Mesothelial cell of epicardium (in vitro differentiated cells): Measurements from ENCODE around the gene YIF1B. TPM values are rescaled to one million over a fixed set of nuclear protein-coding genes. Genes with fewer than 3 reads are reported as not detected.

Experiments
- DNase-seq, 2 experiments: peaks; one replicate each; pipeline ENCODE4 v3.0.0; 2021; ENCODE audit warnings: low spot score in 2 of 2; ENCODE audit not compliant: unreplicated experiment in 2 of 2
- H3K27ac Mint-ChIP-seq: 2 replicates; pipeline ENCODE4 v1.8.0; 2021; ENCODE audit warnings: mixed read lengths
- H3K27me3 Mint-ChIP-seq: 2 replicates; pipeline ENCODE4 v1.8.0; 2021; ENCODE audit warnings: low read depth, mixed read lengths
- H3K36me3 Mint-ChIP-seq: 2 replicates; pipeline ENCODE4 v1.8.0; 2021; ENCODE audit warnings: mixed read lengths
- H3K4me1 Mint-ChIP-seq: 2 replicates; pipeline ENCODE4 v1.8.0; 2021; ENCODE audit warnings: mixed read lengths
- H3K4me3 Mint-ChIP-seq: 2 replicates; pipeline ENCODE4 v1.8.0; 2021; ENCODE audit warnings: mild to moderate bottlenecking, moderate library complexity, mixed read lengths
- H3K9me3 Mint-ChIP-seq: 2 replicates; pipeline ENCODE4 v1.8.0; 2021; ENCODE audit warnings: mixed read lengths
- CTCF ChIP-seq: fragments of 200-600 bp; sonication (generic); IDR thresholded peaks from one replicate; pipeline ENCODE4 v1.5.0; 2021; ENCODE audit warnings: antibody characterized with exemption; ENCODE audit not compliant: unreplicated experiment
- total RNA-seq: library from RNA; stranded (reverse); gene quantifications from 3 replicates; pipeline ENCODE4 v1.2.1, GENCODE V29; 2021

The YIF1B gene
- total RNA-seq, 1 donor from 2014 or later: 29.9 TPM

- H3K4me3 Mint-ChIP-seq: no peak overlapping the region
- peak overlapping the region; percentile 72 for H3K27ac Mint-ChIP-seq
- DNase-seq: no peak
- TF ChIP-seq CTCF: no peak
- peaks cover 24% of the 10 kb centered on the region for H3K4me1 Mint-ChIP-seq
- H3K9me3 Mint-ChIP-seq: no peaks in the 10 kb centered on the region
- H3K27me3 Mint-ChIP-seq: no peaks in the 10 kb centered on the region
- H3K36me3 Mint-ChIP-seq: peaks cover 2% of the 10 kb centered on the region
These were observed 38.7 kb downstream of the YIF1B start for GRCh38 chr19:38276942-38277517.

GRCh38 chr19:38274739-38275138 lies 41.0 kb downstream of the YIF1B start:
- Mint-ChIP-seq H3K36me3 (peaks cover 2% of the 10 kb centered on the region), H3K4me3 (no peak overlapping the region), H3K4me1 (peaks cover 27% of the 10 kb centered on the region), H3K27me3 (no peaks in the 10 kb centered on the region), H3K9me3 (no peaks in the 10 kb centered on the region), H3K27ac (no peak overlapping the region)
- TF ChIP-seq CTCF: no peak
- DNase-seq: no peak

DNA sequence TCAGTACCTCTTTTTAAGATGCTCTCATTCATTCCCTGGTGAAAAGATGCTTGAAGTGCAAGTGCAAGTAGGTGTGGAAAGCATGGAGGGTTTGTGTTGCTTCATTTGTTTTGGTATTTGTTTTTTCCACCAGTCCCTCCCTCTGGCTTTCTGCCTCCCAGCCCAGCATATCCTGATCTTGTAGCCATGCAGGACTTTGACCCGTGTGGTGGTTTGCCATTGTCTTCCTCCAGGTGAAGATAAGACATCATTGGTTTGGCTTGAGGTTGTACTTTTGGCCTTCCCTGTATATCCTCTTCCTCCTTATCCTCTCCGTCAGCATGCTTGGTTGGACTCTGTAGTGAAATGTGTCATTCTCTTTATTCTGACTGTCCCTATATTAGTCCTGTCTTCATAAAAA lies 42.2 kb downstream of the YIF1B start:
- Mint-ChIP-seq H3K4me1 (peaks cover 28% of the 10 kb centered on the region), H3K9me3 (no peaks in the 10 kb centered on the region), H3K4me3 (no peak overlapping the region), H3K27ac (peak overlapping the region; percentile 37), H3K27me3 (no peaks in the 10 kb centered on the region), H3K36me3 (peaks cover 2% of the 10 kb centered on the region)
- DNase-seq: no peak
- no peak for TF ChIP-seq CTCF

DNA sequence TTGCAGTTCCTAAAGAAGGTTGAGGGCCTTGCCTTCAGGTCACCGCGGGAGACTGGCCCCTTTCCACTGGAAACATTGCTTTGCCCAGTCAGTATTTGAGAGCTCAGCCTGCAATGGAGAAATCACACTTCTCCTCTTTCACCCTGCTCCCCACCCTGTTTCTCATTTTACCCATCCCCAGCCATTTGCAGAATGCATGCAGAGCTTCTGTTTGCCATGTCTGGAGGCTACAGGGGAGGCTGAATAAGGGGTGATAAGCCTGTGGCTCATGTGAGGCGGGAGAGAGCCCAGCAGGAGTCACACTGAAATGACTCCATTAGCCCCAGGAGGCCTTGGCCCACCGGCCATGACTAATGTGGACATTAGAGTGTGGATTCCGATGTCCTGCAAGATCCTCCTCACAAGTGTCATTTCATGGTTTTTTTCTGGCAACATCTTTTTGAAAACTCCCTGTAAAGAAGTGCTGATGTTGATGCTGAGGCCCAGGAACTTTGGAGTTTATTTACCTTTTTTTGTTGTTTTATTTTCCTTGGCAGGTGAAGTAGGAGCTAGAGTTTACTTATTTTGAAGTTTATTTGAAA lies 45.1 kb downstream of the YIF1B start:
- no peaks in the 10 kb centered on the region for H3K9me3 Mint-ChIP-seq
- no peak overlapping the region for H3K4me3 Mint-ChIP-seq
- H3K4me1 Mint-ChIP-seq: peaks cover 43% of the 10 kb centered on the region
- TF ChIP-seq CTCF: no peak
- DNase-seq: no peak
- H3K36me3 Mint-ChIP-seq: no peaks in the 10 kb centered on the region
- no peaks in the 10 kb centered on the region for H3K27me3 Mint-ChIP-seq
- peak overlapping the region; percentile 3 for H3K27ac Mint-ChIP-seq

DNA sequence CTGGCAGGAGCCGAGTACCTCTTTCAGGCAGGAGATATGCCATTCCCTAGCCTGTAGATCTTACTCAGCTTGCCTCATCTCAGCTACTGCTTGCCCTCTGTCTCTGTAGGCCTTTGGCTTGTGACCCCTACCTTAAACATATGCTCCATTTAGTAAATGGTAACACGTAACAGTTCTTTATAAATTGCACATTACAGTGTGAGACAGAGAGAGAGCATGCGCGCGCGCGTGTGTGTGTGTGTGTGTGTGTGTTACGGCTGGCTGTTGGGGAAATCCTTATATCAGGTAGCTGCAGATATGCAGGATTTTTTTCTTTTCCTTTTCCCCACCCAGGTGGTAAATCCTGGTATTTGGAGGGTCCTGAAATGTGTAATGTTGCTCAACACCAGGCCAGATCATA lies 47.2 kb downstream of the YIF1B start:
- Mint-ChIP-seq H3K27ac (peak overlapping the region; percentile 93), H3K9me3 (no peaks in the 10 kb centered on the region), H3K27me3 (peaks cover 2% of the 10 kb centered on the region), H3K4me3 (peak overlapping the region; percentile 92), H3K4me1 (peaks cover 56% of the 10 kb centered on the region), H3K36me3 (no peaks in the 10 kb centered on the region)
- no peak for TF ChIP-seq CTCF
- DNase-seq: no peak
